ENCODE measurements around the gene DIAPH1. TPM values are rescaled to one million over a fixed set of nuclear protein-coding genes. Genes with fewer than 3 reads are reported as not detected.

Gene DIAPH1
- total RNA-seq, 2 experiments from 2014 or later, result 225 to 227 TPM

DNA sequence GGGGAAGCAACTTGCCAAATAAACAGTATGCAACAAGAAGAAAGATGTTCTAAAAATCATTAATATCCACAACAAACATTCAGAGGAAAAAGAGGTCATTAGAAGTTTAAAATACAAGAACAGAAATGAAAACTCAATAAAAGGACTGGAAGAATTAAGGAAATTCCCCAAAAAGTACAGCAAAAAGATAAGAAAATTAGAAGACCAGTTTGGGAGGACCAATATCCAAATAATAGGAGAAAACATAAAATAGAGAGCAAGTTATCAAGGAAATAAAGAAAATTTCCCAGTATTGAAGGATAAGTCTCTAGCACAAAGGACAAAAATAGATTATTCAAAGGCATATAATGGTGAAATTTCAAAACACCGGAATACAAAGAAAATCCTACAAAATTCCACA lies 21.9 kb downstream of the DIAPH1 start:
- DNase-seq, result no peak
- Mint-ChIP-seq H3K27me3 (no peaks in the 10 kb centered on the region), H3K36me3 (peaks cover 9% of the 10 kb centered on the region), H3K9me3 (peaks cover 2% of the 10 kb centered on the region), H3K4me1 (ENCODE audit: low read depth) (peaks cover 71% of the 10 kb centered on the region), H3K4me3 (no peak overlapping the region), H3K27ac (peak overlapping the region; percentile 69)
- ChIA-PET POLR2A (interaction anchor here (0.8 to 2.2 kb wide), 2 partner anchors 22 to 40 kb away, joined by 3 to 10 read pairs; partner anchors contain the start of genes DIAPH1, HDAC3 and RELL2), CTCF (interaction anchor here (0.8 to 9.0 kb wide), 6 partner anchors 12 to 44 kb away, joined by 3 to 106 read pairs (median 7); partner anchors contain the start of gene DIAPH1)
- intact Hi-C loops (cut with micrococcal nuclease), result loop anchor here (1.0 kb wide), 1 partner anchor 8 kb away; no protein-coding TSS in a partner anchor

- CTCF ChIA-PET, result interaction anchor here (1.6 to 8.0 kb wide), 3 partner anchors 14 to 44 kb away, joined by 4 to 364 read pairs (median 120); partner anchors contain the start of genes DIAPH1, HDAC3 and RELL2
- intact Hi-C loops (cut with micrococcal nuclease), result loop anchor here (5.0 kb wide), 1 partner anchor 102 kb away; no protein-coding TSS in a partner anchor
- H3K9me3 Mint-ChIP-seq, result no peaks in the 10 kb centered on the region
- no peak overlapping the region for H3K4me3 Mint-ChIP-seq
- no peak overlapping the region for H3K27ac Mint-ChIP-seq
- H3K36me3 Mint-ChIP-seq, result peaks cover 13% of the 10 kb centered on the region
- DNase-seq, result no peak
- H3K27me3 Mint-ChIP-seq, result no peaks in the 10 kb centered on the region
- POLR2A ChIA-PET, result interaction anchor here (1.4 kb wide), 1 partner anchor 8 kb away, joined by 4 read pairs; no protein-coding TSS in a partner anchor
- H3K4me1 Mint-ChIP-seq (ENCODE audit: low read depth), result peaks cover 39% of the 10 kb centered on the region
Measured at GRCh38 chr5:141590127-141590526, 28.7 kb downstream of the DIAPH1 start.

DNA sequence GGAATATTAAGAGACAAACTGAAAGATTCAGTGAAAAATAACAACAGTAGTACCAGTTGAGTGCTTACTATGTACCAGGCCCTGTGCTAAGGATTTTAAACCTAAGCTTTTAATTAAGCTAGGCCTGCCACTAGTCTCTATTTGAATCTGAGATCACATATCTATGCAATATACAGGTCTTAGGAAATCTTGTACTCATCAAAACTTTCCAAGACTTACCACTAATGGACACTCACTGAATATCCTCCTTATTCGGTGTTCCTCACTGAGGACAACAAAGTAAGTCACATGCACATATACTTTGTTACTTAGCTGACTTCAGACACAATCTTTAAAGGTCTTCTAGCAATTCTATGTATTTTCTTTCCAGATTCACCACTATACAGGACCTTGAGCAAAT lies 32.6 kb downstream of the DIAPH1 start:
- H3K9me3 Mint-ChIP-seq, result no peaks in the 10 kb centered on the region
- CTCF ChIA-PET, result interaction anchor here (1.0 to 2.6 kb wide), 4 partner anchors 20 to 48 kb away, joined by 3 to 14 read pairs (median 8); no protein-coding TSS in a partner anchor
- peaks cover 36% of the 10 kb centered on the region for H3K36me3 Mint-ChIP-seq
- peaks cover 23% of the 10 kb centered on the region for H3K4me1 Mint-ChIP-seq (ENCODE audit: low read depth)
- DNase-seq, result no peak
- H3K27me3 Mint-ChIP-seq, result no peaks in the 10 kb centered on the region
- no peak overlapping the region for H3K27ac Mint-ChIP-seq
- intact Hi-C loops (cut with micrococcal nuclease), result no loop called here
- POLR2A ChIA-PET, result no interaction called here
- no peak overlapping the region for H3K4me3 Mint-ChIP-seq

- H3K9me3 Mint-ChIP-seq, result no peaks in the 10 kb centered on the region
- no peak overlapping the region for H3K27ac Mint-ChIP-seq
- H3K27me3 Mint-ChIP-seq, result no peaks in the 10 kb centered on the region
- ChIA-PET CTCF (interaction anchor here (1.3 to 1.9 kb wide), 2 partner anchors 34 to 48 kb away, joined by 3 to 6 read pairs; no protein-coding TSS in a partner anchor), POLR2A (no interaction called here)
- H3K4me3 Mint-ChIP-seq, result no peak overlapping the region
- H3K4me1 Mint-ChIP-seq (ENCODE audit: low read depth), result peaks cover 16% of the 10 kb centered on the region
- intact Hi-C loops (cut with micrococcal nuclease), result no loop called here
- no peak for DNase-seq
- H3K36me3 Mint-ChIP-seq, result peaks cover 40% of the 10 kb centered on the region
Measured at GRCh38 chr5:141585594-141585993, 33.2 kb downstream of the DIAPH1 start.

DNA sequence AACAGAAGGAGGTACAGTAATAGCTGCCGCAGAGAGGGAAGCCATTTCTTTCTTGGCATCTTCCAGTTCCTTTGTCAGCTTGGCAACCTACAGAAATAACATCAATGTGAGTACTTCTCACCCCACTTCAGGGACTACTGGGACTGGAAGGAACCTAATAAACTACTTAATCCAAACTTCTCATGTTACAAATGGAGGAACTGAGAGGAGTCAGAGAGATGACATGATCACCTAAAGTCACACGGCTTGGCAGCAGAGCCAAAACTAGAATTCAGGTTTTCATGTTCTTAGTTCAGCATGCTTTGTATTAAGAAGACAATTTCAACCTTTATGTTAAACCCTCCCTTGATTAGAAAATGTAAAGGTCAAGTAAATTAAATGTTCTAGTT lies 44.7 kb downstream of the DIAPH1 start:
- H3K4me3 Mint-ChIP-seq, result no peak overlapping the region
- H3K27me3 Mint-ChIP-seq, result no peaks in the 10 kb centered on the region
- no peak for DNase-seq
- H3K27ac Mint-ChIP-seq, result no peak overlapping the region
- H3K4me1 Mint-ChIP-seq (ENCODE audit: low read depth), result no peaks in the 10 kb centered on the region
- intact Hi-C loops (cut with micrococcal nuclease), result no loop called here
- ChIA-PET POLR2A (no interaction called here), CTCF (interaction anchor here (1.5 to 2.1 kb wide), 2 partner anchors 10 to 16 kb away, joined by 4 to 14 read pairs; no protein-coding TSS in a partner anchor)
- H3K36me3 Mint-ChIP-seq, result peaks cover 54% of the 10 kb centered on the region
- H3K9me3 Mint-ChIP-seq, result no peaks in the 10 kb centered on the region

GRCh38 chr5:141573489-141574121 lies 45.2 kb downstream of the DIAPH1 start:
- ChIA-PET POLR2A (no interaction called here), CTCF (interaction anchor here (1.4 to 2.1 kb wide), 3 partner anchors 9 to 15 kb away, joined by 4 to 14 read pairs (median 4); no protein-coding TSS in a partner anchor)
- peaks cover 51% of the 10 kb centered on the region for H3K36me3 Mint-ChIP-seq
- H3K27me3 Mint-ChIP-seq, result no peaks in the 10 kb centered on the region
- no peak overlapping the region for H3K27ac Mint-ChIP-seq
- H3K4me1 Mint-ChIP-seq (ENCODE audit: low read depth), result no peaks in the 10 kb centered on the region
- no peak overlapping the region for H3K4me3 Mint-ChIP-seq
- intact Hi-C loops (cut with micrococcal nuclease), result no loop called here
- no peaks in the 10 kb centered on the region for H3K9me3 Mint-ChIP-seq
- DNase-seq, result no peak

- H3K36me3 Mint-ChIP-seq, result peaks cover 40% of the 10 kb centered on the region
Measured at GRCh38 chr5:141570655-141571054, 48.1 kb downstream of the DIAPH1 start.

DNA sequence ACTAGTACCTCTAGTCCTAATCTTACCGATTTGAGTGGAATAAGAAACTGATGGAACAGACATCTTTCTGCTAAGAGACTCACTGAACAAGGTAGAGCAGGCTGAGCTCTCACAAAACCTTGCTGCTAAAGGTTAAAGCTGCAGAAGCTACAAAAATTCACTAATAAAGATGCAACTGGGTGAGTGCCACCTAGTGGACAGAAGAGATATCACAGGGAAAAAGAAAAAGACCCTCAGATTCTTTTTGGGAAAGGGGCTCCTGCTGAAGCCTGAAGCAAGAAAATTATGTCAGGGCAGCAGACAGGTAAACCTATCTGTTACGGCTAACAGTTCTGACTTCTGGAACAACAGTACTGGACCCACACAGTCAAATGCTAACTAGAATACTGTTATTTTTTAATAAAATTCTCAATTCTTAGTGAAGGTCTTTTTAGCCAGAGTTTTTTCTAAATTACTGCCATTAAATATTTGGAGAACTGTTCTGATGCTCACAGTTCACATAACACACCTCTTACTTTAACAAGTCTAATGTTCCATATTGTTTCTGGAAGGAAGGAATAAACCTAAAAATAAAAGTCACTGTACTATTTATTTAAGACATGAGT lies 51.2 kb downstream of the DIAPH1 start:
- CTCF ChIA-PET, result interaction anchor here (0.7 to 3.5 kb wide), 43 partner anchors 8 to 1083 kb away, joined by 3 to 29 read pairs (median 4); partner anchors contain the start of genes DIAPH1, HDAC3, PCDH1 and PCDHB9
- Mint-ChIP-seq H3K27ac (no peak overlapping the region), H3K27me3 (no peaks in the 10 kb centered on the region), H3K4me1 (ENCODE audit: low read depth) (peaks cover 24% of the 10 kb centered on the region), H3K36me3 (peaks cover 49% of the 10 kb centered on the region), H3K9me3 (no peaks in the 10 kb centered on the region), H3K4me3 (no peak overlapping the region)
- intact Hi-C loops (cut with micrococcal nuclease), result no loop called here
- POLR2A ChIA-PET, result interaction anchor here (1.2 kb wide), 1 partner anchor 69 kb away, joined by 5 read pairs; the partner anchor contains the start of genes HDAC3 and RELL2
- DNase-seq, result no peak

More at GRCh38 chr5:141570655-141571054, 48.1 kb downstream of the DIAPH1 start:
- no peak overlapping the region for H3K4me3 Mint-ChIP-seq
- H3K9me3 Mint-ChIP-seq, result no peaks in the 10 kb centered on the region
- intact Hi-C loops (cut with micrococcal nuclease), result no loop called here
- H3K27ac Mint-ChIP-seq, result no peak overlapping the region
- POLR2A ChIA-PET, result no interaction called here
- CTCF ChIA-PET, result interaction anchor here (0.5 kb wide), 1 partner anchor 22 kb away, joined by 3 read pairs; no protein-coding TSS in a partner anchor
- DNase-seq, result no peak
- peaks cover 6% of the 10 kb centered on the region for H3K4me1 Mint-ChIP-seq (ENCODE audit: low read depth)
- no peaks in the 10 kb centered on the region for H3K27me3 Mint-ChIP-seq

DNA sequence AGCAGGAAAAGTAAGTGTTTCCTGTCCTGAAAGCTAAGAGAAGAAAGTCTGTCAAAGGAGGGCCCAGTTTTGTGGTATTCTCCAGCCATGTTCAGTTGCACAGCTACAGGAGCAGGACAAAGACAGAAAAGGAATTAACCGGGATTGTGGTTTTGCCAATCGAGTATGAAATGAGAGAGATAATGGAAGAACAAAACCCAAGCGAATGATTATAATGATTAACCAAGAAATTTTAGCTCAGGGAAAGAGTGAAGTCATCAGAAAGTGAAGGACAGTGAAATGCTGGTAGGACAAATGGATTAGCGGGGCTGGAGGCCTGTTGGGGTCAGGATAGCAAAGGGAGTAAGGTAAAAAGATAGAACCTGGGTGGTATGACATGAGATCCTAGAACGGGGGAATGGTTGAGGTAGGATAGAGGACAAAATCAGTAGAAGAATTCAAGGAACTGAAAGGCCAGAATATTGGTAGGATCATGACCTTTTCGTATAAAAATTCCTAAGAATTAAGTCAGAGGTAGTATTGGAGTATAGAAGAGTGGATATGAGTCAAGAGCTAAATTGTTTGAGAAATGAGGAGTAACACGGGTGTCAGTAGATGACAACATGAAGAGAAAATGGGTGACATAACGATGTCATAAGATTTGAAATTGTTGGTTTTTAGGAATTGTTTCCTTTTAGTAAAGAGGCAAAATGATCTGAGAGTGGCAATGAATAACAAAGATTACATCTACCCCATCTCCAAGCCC lies 52.8 kb downstream of the DIAPH1 start:
- Mint-ChIP-seq H3K27ac (peak overlapping the region; percentile 30), H3K27me3 (no peaks in the 10 kb centered on the region), H3K9me3 (no peaks in the 10 kb centered on the region), H3K4me3 (no peak overlapping the region), H3K36me3 (peaks cover 50% of the 10 kb centered on the region), H3K4me1 (ENCODE audit: low read depth) (peaks cover 24% of the 10 kb centered on the region)
- CTCF ChIA-PET, result interaction anchor here (0.9 to 3.2 kb wide), 17 partner anchors 8 to 379 kb away, joined by 3 to 29 read pairs (median 11); partner anchors contain the start of genes DIAPH1, HDAC3, PCDH1 and PCDHB9
- no peak for DNase-seq
- POLR2A ChIA-PET, result no interaction called here
- intact Hi-C loops (cut with micrococcal nuclease), result loop anchor here (2.0 kb wide), 1 partner anchor 53 kb away; no protein-coding TSS in a partner anchor

GRCh38 chr5:141564216-141564692 lies 54.5 kb downstream of the DIAPH1 start:
- H3K27ac Mint-ChIP-seq, result peak overlapping the region; percentile 70
- peak; percentile 67 for DNase-seq
- no peak overlapping the region for H3K4me3 Mint-ChIP-seq
- CTCF ChIA-PET, result interaction anchor here (0.6 to 3.6 kb wide), 77 partner anchors 8 to 483 kb away, joined by 3 to 48 read pairs (median 5); partner anchors contain the start of genes DELE1, DIAPH1, FCHSD1 and HDAC3
- no peaks in the 10 kb centered on the region for H3K9me3 Mint-ChIP-seq
- H3K4me1 Mint-ChIP-seq (ENCODE audit: low read depth), result peaks cover 34% of the 10 kb centered on the region
- peaks cover 53% of the 10 kb centered on the region for H3K36me3 Mint-ChIP-seq
- no peaks in the 10 kb centered on the region for H3K27me3 Mint-ChIP-seq
- POLR2A ChIA-PET, result interaction anchor here (0.9 to 2.2 kb wide), 3 partner anchors 13 to 244 kb away, joined by 3 to 14 read pairs (median 3); partner anchors contain the start of genes PCDHGB3 and TAF7
- intact Hi-C loops (cut with micrococcal nuclease), result loop anchor here (1.0 to 5.0 kb wide), 5 partner anchors 51 to 244 kb away; partner anchors contain the start of genes PCDHGB7, PCDHGC3 and TAF7
